ENCODE results near the gene MLLT6. TPM values are rescaled to one million over a fixed set of nuclear protein-coding genes. Genes with fewer than 3 reads are reported as not detected.

The MLLT6 gene
- 100 to 1,000 TPM in 2 of 3 donors, 10 to 100 TPM in 1; 90.1 to 164 (median 112) TPM for total RNA-seq
- long read RNA-seq, donor 1, transcript MLLT6-205 (1 exons, 2,937 nt): major isoform, 36 of 78 reads
- long read RNA-seq, donor 1, partial matches to known transcripts: 22 of 78 reads
- long read RNA-seq, donor 1, other reads (novel, unspliced or antisense): 20 of 78 reads
- long read RNA-seq, donor 2, partial matches to known transcripts: 0 of 4 reads
- long read RNA-seq, donor 2, other reads (novel, unspliced or antisense): 3 of 4 reads

DNA sequence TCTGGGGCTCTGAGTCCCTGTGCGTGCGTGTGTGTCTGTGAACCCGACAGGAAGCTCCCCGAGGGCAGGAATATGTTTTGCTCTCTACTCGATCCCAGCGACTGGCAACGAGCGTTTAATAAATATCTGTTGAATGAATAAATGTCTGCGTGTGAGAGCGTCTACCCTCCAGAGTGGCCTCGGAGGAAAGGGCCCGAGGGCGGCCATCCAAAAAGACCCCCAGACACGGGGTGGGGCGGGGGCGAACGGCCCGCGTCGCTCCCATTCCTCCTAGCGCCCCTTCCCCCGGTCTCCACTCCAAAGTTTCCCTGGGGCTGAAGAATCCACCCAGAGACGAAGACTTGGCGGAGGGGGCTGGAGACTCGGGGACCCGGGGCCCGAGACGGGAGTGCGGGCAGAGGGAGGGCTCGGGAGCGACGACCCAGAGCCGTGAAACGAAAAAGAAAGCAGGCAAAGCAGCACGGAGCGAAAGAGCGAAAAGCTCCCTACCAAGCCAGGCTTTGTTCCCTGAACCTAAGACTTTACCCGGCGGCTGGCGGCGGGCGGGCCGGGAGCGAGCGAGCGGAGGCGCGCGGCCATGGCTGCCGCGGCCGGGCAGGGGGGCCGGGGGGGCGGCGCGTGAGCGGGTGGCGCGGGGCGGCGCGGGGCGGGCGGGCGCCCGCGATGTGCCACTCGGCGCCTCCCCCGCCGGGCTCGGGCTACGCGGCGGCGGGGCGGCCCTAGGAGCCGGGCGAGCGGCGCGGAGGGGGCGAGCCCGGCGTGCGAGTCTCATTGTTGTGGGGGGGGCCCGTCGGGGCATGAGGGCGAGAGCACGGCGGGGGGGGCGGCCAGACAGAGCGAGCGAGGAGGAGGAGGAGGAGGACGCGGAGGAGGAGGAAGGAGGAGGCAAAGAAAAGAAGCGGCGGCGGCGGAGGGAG, at the start of gene MLLT6:
MLLT6 (plus strand) TSS at position 668 of the 917 bp plus-strand sequence. CDS start 360 bp downstream, outside the sequence.
- intact Hi-C loops (cut with DNase I, micrococcal nuclease): no loop called here
- Histone ChIP-seq H3K36me3 (ENCODE audit: low read depth) (no peaks in the 10 kb centered on the region), H3K9me3 (no peaks in the 10 kb centered on the region), H3K4me1 (ENCODE audit: low read depth) (peaks cover 12% of the 10 kb centered on the region), H3K4me3 (peak within 1 kb of the TSS; percentile 68)
- DNase-seq (peak; percentile 83 to 89 (median 87)), ATAC-seq (peak; percentile 44)
- TF ChIP-seq, protein P1, sequence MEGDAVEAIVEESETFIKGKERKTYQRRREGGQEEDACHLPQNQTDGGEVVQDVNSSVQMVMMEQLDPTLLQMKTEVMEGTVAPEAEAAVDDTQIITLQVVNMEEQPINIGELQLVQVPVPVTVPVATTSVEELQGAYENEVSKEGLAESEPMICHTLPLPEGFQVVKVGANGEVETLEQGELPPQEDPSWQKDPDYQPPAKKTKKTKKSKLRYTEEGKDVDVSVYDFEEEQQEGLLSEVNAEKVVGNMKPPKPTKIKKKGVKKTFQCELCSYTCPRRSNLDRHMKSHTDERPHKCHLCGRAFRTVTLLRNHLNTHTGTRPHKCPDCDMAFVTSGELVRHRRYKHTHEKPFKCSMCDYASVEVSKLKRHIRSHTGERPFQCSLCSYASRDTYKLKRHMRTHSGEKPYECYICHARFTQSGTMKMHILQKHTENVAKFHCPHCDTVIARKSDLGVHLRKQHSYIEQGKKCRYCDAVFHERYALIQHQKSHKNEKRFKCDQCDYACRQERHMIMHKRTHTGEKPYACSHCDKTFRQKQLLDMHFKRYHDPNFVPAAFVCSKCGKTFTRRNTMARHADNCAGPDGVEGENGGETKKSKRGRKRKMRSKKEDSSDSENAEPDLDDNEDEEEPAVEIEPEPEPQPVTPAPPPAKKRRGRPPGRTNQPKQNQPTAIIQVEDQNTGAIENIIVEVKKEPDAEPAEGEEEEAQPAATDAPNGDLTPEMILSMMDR (IDR thresholded peaks at IDR 0.05): no peak

DNA sequence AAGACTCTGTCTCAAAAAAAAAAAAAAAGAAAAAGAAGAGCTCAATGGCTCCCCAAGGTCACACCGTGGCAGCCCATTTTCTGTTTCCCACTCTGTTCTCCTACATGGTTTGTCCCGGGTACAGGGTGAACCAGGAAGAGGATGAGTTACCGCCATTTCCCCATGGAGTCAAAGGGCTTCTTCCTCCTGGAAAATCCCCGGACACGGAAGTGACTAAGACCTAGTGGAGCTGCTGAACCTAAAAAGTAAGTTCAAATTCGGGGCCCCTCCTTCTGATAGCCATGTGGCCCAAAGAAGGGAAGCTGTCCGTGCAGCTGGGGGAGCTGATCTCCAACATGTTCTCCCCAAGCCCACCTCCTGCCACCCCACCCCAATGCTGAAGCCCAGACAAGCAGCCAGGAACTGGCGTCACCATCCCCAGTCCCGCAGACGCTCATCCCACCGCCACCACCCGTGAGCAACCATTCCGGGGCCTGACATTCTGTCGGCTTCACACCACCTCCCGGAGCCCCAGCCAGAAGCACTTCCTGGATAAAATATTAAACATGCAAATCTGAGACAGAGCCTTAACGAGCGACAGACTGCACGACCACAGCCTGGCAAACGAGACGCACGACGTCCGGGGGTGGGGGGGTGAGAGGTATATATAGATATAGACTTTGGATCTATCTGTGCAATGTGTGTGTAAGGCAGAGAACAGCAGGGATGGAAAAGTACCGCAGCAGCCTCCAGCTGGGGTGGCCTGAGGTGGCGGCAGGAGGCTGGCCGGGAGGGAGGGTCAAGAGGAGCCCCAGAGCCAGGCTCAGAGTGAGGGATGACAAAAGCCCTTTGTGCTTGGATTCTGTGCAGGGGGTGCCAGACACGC, 47.9 kb upstream of the MLLT6 start:
- ATAC-seq (peak; percentile 69), DNase-seq (peak in 2 of 3 donors; percentile 25 to 52)
- no peak overlapping the region for H3K4me3 ChIP-seq
- no peaks in the 10 kb centered on the region for H3K36me3 ChIP-seq (ENCODE audit: low read depth)
- intact Hi-C loops (cut with DNase I, micrococcal nuclease): no loop called here
- no peaks in the 10 kb centered on the region for H3K4me1 ChIP-seq (ENCODE audit: low read depth)
- TF ChIP-seq, protein P1 (IDR thresholded peaks at IDR 0.05): no peak
- H3K9me3 ChIP-seq: no peaks in the 10 kb centered on the region

DNA sequence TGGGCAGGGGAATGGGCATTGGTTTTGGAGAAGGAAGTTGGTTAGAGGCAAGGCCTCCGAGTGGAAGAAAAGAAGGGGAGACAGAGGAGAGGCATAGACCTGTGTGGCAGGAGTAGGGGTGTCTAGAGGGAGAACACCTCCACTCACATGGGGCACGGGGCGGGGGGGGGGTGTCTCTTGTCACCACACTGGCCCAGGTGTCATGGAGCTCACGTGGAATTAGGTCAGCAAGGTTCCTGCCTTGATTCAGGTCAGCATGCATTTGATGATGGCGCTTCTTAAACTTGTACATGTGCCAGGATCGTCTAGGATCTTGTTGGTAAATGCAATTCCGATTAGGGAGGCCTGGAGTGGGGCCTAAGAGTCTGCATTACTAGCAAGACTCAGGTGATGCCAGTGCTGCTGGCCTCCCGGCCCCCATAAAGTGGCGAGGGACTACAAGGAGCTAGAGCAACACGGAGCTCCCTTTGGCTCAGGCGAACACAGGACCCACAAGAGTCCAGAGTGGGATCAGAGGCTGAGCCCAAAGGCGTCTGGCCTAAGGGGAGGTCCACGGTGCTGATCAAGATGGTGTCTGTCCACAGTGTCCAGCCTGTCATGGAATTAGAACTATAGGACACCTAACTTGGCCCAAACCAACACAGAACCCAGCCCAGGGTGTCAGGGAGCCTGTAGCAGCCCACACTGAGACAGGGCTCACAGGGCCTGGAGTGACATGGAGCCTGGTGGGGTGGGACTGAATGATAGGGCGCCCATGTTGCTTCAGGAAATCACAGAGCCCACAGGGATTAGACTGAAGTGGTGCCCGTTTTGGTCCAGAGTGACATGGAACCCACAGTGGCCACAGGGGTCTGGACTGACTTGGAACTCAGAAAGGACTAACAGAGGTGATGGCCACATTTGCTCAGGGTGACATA, 47.0 kb upstream of the MLLT6 start:
- Histone ChIP-seq H3K9me3 (no peaks in the 10 kb centered on the region), H3K4me1 (ENCODE audit: low read depth) (no peaks in the 10 kb centered on the region), H3K36me3 (ENCODE audit: low read depth) (no peaks in the 10 kb centered on the region), H3K4me3 (no peak overlapping the region)
- intact Hi-C loops (cut with DNase I, micrococcal nuclease): no loop called here
- DNase-seq (peak in 1 of 3 donors; percentile 14), ATAC-seq (no peak)
- TF ChIP-seq, protein P1 (IDR thresholded peaks at IDR 0.05): no peak

DNA sequence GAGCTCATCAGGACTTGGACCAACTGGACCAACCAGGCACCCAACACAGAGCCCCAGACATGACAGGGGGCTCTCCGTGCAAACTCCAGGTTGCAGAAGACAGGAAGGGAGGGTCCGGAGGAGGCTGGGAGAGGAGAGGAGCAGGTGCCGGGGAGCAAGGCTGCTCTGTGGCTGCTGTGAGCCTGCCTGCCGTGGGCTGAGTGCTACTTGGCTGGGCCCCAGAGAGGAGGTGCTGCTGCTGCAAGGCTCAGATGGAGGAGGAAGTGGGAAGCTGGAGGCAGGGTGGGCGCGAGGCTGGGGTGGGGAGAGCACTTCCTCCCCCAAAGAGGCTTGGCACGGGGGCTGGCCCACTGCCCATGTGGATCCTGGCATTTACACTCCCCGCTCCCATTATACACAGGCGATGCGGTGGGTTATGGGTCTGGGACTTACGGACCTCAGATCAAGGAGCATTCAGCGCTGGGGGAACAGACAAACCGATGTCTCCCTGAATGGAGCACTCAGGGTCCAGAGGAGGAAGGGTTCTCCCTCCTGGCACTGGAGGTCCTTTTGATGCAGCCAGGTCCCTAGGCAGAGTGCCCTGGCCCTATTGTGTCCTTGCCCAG, 46.2 kb upstream of the MLLT6 start:
- Histone ChIP-seq H3K4me1 (ENCODE audit: low read depth) (no peaks in the 10 kb centered on the region), H3K36me3 (ENCODE audit: low read depth) (no peaks in the 10 kb centered on the region), H3K9me3 (no peaks in the 10 kb centered on the region), H3K4me3 (no peak overlapping the region)
- intact Hi-C loops (cut with DNase I, micrococcal nuclease): no loop called here
- DNase-seq (peak in 1 of 3 donors; percentile 57), ATAC-seq (no peak)
- TF ChIP-seq, protein P1 (IDR thresholded peaks at IDR 0.05): no peak
